Panc1 (cell line): ENCODE data around the gene SH3RF2. TPM values are rescaled to one million over a fixed set of nuclear protein-coding genes. Genes with fewer than 3 reads are reported as not detected.

Source experiments
- ATAC-seq: fragments of 200-7000 bp; cut with Tn5 transposase; 2 replicates; pipeline ENCODE4 v1.9.1; 2020; ENCODE audit warnings: mild to moderate bottlenecking, moderate library complexity
- BruUV-seq: library from RNA; stranded (reverse); fragments of 400-500 nt; replicated peaks from 2 replicates; lab custom pipeline; 2021; lab: Mats Ljungman, UMichigan
- CTCF ChIA-PET: fragments of 300-600 bp; sonication (Branson Sonifier 250); formaldehyde crosslinking; loops from one replicate; lab custom pipeline; 2022; ENCODE audit warnings: antibody characterized with exemption; lab: Charles Lee
- POLR2A ChIA-PET: fragments of 300-600 bp; sonication (Branson Sonifier 250); formaldehyde crosslinking; loops from one replicate; lab custom pipeline; 2022; ENCODE audit warnings: antibody characterized with exemption; lab: Charles Lee
- DNase-seq: peaks from one replicate; pipeline ENCODE4 v3.0.0-alpha.2; 2010; ENCODE audit warnings: low read depth, low spot score
- H3K27ac ChIP-seq: 2 replicates; pipeline ENCODE4 v1.5.1; 2011; ENCODE audit warnings: mild to moderate bottlenecking, low read length, inconsistent platforms
- H3K27me3 ChIP-seq: fragments of 200-500 bp; sonication (Bioruptor generic); 2 replicates; pipeline ENCODE4 v1.6.0; 2014; ENCODE audit warnings: low read length, inconsistent platforms; ENCODE audit not compliant: control insufficient read depth, insufficient read depth
- H3K36me3 ChIP-seq: fragments of 200-500 bp; sonication (Bioruptor generic); 2 replicates; pipeline ENCODE4 v1.5.1; 2014; ENCODE audit warnings: inconsistent platforms, mild to moderate bottlenecking, low read length, moderate library complexity; ENCODE audit not compliant: control insufficient read depth, insufficient read depth
- H3K4me1 ChIP-seq: 2 replicates; pipeline ENCODE4 v1.5.1; 2011; ENCODE audit warnings: inconsistent platforms, mild to moderate bottlenecking, low read length, moderate library complexity; ENCODE audit not compliant: control insufficient read depth, insufficient read depth
- H3K4me3 ChIP-seq, 2 experiments: 2 replicates each; pipeline ENCODE4 v1.5.1; 2011 to 2012; ENCODE audit warnings: low read depth in 2 of 2, low read length in 2 of 2, mild to moderate bottlenecking in 2 of 2, inconsistent platforms in 1 of 2, moderate library complexity in 1 of 2
- H3K9me3 ChIP-seq: fragments of 200-500 bp; sonication (Bioruptor generic); 2 replicates; pipeline ENCODE4 v1.5.1; 2014; ENCODE audit warnings: low read depth, mild to moderate bottlenecking, inconsistent platforms, low read length, moderate library complexity; ENCODE audit not compliant: control insufficient read depth, insufficient read depth
- CTCF ChIP-seq: fragments of 450-650 bp; IDR thresholded peaks from 2 replicates; pipeline ENCODE4 v1.5.1; 2017; ENCODE audit warnings: mild to moderate bottlenecking
- POLR2AphosphoS5 ChIP-seq: IDR thresholded peaks from 2 replicates; pipeline ENCODE4 v1.6.1; 2012; ENCODE audit warnings: mild to moderate bottlenecking, low read depth, low read length, moderate library complexity
- SIN3A ChIP-seq: IDR thresholded peaks from 2 replicates; pipeline ENCODE4 v1.6.1; 2012; ENCODE audit warnings: low read depth, mild to moderate bottlenecking, low read length, moderate library complexity, borderline replicate concordance; ENCODE audit not compliant: insufficient read depth
- TCF7L2 ChIP-seq: IDR thresholded peaks from 2 replicates; pipeline ENCODE4 v1.6.1; 2011; ENCODE audit warnings: mild to moderate bottlenecking, low read depth, low read length, inconsistent platforms
- in situ Hi-C: cut with HindIII; loops from 2 replicates; pipeline ENCODE4 v1.10.0; 2016; ENCODE audit warnings: low sequenced_read_pairs, low pct_unique_long_range_greater_than_20kb
- intact Hi-C: fragments of 100-400 bp; cut with micrococcal nuclease; formaldehyde crosslinking; loops from one replicate; pipeline ENCODE4 v1.10.0; 2022; ENCODE audit not compliant: unreplicated experiment
- total RNA-seq: library from RNA; stranded (reverse); gene quantifications from one replicate; pipeline ENCODE4 v1.2.1, GENCODE V29; 2021; ENCODE audit not compliant: unreplicated experiment
- TF ChIP-seq, protein P1 (sequence below), 2 experiments: IDR thresholded peaks; 2 replicates each; pipeline ENCODE4 v1.6.1; 2011 to 2012; ENCODE audit warnings: low read depth in 2 of 2, control low read depth in 1 of 2, low read length in 1 of 2, mild to moderate bottlenecking in 1 of 2, moderate library complexity in 1 of 2; ENCODE audit not compliant: insufficient read depth in 1 of 2

Gene SH3RF2
- total RNA-seq, 1 experiment from 2014 or later = 23.1 TPM

- Histone ChIP-seq H3K27ac (peak overlapping the region; percentile 100), H3K4me3 (no peak overlapping the region), H3K27me3 (no peaks in the 10 kb centered on the region), H3K4me1 (peaks cover 75% of the 10 kb centered on the region), H3K9me3 (no peaks in the 10 kb centered on the region), H3K36me3 (no peaks in the 10 kb centered on the region)
- no peak for DNase-seq
- ChIA-PET POLR2A (interaction anchor here (0.9 kb wide), 1 partner anchor 13 kb away, joined by 3 read pairs; no protein-coding TSS in a partner anchor), CTCF (no interaction called here)
- in situ Hi-C loops = no loop called here
- BruUV-seq = no TSS peak
- TF ChIP-seq TCF7L2 = no peak
- TF ChIP-seq POLR2AphosphoS5 = no peak
- TF ChIP-seq SIN3A = no peak
- TF ChIP-seq, protein P1, sequence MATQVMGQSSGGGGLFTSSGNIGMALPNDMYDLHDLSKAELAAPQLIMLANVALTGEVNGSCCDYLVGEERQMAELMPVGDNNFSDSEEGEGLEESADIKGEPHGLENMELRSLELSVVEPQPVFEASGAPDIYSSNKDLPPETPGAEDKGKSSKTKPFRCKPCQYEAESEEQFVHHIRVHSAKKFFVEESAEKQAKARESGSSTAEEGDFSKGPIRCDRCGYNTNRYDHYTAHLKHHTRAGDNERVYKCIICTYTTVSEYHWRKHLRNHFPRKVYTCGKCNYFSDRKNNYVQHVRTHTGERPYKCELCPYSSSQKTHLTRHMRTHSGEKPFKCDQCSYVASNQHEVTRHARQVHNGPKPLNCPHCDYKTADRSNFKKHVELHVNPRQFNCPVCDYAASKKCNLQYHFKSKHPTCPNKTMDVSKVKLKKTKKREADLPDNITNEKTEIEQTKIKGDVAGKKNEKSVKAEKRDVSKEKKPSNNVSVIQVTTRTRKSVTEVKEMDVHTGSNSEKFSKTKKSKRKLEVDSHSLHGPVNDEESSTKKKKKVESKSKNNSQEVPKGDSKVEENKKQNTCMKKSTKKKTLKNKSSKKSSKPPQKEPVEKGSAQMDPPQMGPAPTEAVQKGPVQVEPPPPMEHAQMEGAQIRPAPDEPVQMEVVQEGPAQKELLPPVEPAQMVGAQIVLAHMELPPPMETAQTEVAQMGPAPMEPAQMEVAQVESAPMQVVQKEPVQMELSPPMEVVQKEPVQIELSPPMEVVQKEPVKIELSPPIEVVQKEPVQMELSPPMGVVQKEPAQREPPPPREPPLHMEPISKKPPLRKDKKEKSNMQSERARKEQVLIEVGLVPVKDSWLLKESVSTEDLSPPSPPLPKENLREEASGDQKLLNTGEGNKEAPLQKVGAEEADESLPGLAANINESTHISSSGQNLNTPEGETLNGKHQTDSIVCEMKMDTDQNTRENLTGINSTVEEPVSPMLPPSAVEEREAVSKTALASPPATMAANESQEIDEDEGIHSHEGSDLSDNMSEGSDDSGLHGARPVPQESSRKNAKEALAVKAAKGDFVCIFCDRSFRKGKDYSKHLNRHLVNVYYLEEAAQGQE (IDR thresholded peaks at IDR 0.05; ENCODE audit: insufficient read depth in 1 of 2, low read depth in 2 of 2, low read length in 1 of 2) = no peak
- TF ChIP-seq CTCF = no peak
- intact Hi-C loops = loop anchor here (10.0 kb wide), 1 partner anchor 103 kb away; no protein-coding TSS in a partner anchor
- ATAC-seq = no peak
These were observed 5.2 kb downstream of the SH3RF2 start for GRCh38 chr5:145941448-145942130.

DNA sequence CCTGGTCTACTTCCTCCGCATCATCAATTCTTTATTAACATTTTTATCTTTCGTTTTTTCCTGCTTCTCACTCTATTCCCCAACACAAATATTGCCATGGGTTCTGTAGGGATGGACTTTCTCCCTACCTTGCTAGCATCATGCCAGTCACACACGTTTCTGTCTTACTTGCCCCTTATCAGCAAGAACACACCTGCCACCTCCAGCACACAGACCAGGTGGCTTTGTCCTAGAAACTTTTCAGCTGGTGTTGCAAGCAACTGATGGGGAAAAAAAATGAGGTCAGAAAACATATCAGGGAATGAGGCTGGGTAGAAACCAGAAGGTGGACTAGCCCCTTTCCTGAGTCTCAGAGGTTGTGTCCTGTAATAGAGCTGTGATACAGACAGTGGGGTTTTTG lies 5.8 kb downstream of the SH3RF2 start:
- peak overlapping the region; percentile 100; the same call in 1 of the 2 replicates for H3K27ac ChIP-seq
- intact Hi-C loops = loop anchor here (10.0 kb wide), 1 partner anchor 103 kb away; no protein-coding TSS in a partner anchor
- H3K36me3 ChIP-seq = no peaks in the 10 kb centered on the region
- TF ChIP-seq POLR2AphosphoS5 (no peak), TCF7L2 (no peak)
- TF ChIP-seq, protein P1 (IDR thresholded peaks at IDR 0.05; ENCODE audit: insufficient read depth in 1 of 2, low read depth in 2 of 2, low read length in 1 of 2) = no peak
- H3K4me1 ChIP-seq = peaks cover 77% of the 10 kb centered on the region
- ChIA-PET POLR2A (interaction anchor here (0.9 kb wide), 1 partner anchor 12 kb away, joined by 3 read pairs; no protein-coding TSS in a partner anchor), CTCF (no interaction called here)
- DNase-seq (no peak), ATAC-seq (no peak)
- H3K9me3 ChIP-seq = no peaks in the 10 kb centered on the region
- H3K4me3 ChIP-seq = no peak overlapping the region
- H3K27me3 ChIP-seq = no peaks in the 10 kb centered on the region
- no TSS peak for BruUV-seq
- in situ Hi-C loops = no loop called here
